ENCODE data around the gene ZNF318. TPM values are rescaled to one million over a fixed set of nuclear protein-coding genes. Genes with fewer than 3 reads are reported as not detected.

ZNF318 gene
- polyA plus RNA-seq, 3 donors, result 28.5 to 28.8 (median 28.5) TPM

DNA sequence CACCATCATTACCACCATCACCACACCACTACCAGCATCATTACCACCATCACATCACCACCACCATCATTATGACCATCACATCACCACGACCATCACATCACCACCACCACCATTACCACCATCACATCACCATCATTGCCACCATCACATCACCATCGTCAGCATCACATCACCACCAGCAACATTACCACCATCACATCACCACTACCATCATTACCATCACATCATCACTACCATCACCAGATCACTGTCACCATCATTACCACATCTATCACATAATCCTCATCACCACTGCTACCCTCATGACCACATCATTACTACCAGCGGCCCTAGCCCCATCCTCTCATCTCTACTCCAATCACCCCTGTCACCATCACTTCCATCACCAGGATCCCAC is 74.9 kb downstream of the ZNF318 start:
- DNase-seq (ENCODE audit: extremely low read depth in 1 of 11, low read depth in 9 of 11, low spot score in 4 of 11), result no peak

GRCh38 chr6:43293698-43294097 is 75.7 kb downstream of the ZNF318 start:
- no peak for DNase-seq (ENCODE audit: extremely low read depth in 1 of 11, low read depth in 9 of 11, low spot score in 4 of 11)

GRCh38 chr6:43292763-43293318 is 76.6 kb downstream of the ZNF318 start:
- no peak for DNase-seq (ENCODE audit: extremely low read depth in 1 of 11, low read depth in 9 of 11, low spot score in 4 of 11)

- DNase-seq (ENCODE audit: extremely low read depth in 1 of 11, low read depth in 9 of 11, low spot score in 4 of 11), result no peak
Observed at GRCh38 chr6:43292341-43292740, 77.1 kb downstream of the ZNF318 start.

DNA sequence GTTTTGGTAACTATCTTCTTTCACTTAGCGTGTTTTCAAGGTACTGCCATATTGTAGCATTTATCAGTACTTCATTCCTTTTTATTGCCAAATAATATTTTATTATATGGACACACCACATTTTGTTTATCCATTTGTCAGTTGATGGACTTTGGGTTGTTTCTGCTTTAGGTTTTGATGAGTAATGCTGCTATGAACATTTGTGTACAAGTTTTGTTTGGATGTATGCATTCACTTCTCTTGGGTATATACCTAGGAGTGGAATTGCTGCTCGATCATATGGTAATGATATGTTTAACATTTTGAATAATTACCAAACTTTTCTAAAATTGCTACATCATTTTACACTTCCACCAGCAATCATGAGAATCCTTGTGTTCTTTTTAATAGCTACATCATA is 77.7 kb downstream of the ZNF318 start:
- no peak for DNase-seq (ENCODE audit: extremely low read depth in 1 of 11, low read depth in 9 of 11, low spot score in 4 of 11)

- no peak for DNase-seq (ENCODE audit: extremely low read depth in 1 of 11, low read depth in 9 of 11, low spot score in 4 of 11)
Observed at GRCh38 chr6:43290905-43291355, 78.5 kb downstream of the ZNF318 start.

- DNase-seq (ENCODE audit: extremely low read depth in 1 of 11, low read depth in 9 of 11, low spot score in 4 of 11), result no peak
Observed at GRCh38 chr6:43290339-43290904, 79.0 kb downstream of the ZNF318 start.

DNA sequence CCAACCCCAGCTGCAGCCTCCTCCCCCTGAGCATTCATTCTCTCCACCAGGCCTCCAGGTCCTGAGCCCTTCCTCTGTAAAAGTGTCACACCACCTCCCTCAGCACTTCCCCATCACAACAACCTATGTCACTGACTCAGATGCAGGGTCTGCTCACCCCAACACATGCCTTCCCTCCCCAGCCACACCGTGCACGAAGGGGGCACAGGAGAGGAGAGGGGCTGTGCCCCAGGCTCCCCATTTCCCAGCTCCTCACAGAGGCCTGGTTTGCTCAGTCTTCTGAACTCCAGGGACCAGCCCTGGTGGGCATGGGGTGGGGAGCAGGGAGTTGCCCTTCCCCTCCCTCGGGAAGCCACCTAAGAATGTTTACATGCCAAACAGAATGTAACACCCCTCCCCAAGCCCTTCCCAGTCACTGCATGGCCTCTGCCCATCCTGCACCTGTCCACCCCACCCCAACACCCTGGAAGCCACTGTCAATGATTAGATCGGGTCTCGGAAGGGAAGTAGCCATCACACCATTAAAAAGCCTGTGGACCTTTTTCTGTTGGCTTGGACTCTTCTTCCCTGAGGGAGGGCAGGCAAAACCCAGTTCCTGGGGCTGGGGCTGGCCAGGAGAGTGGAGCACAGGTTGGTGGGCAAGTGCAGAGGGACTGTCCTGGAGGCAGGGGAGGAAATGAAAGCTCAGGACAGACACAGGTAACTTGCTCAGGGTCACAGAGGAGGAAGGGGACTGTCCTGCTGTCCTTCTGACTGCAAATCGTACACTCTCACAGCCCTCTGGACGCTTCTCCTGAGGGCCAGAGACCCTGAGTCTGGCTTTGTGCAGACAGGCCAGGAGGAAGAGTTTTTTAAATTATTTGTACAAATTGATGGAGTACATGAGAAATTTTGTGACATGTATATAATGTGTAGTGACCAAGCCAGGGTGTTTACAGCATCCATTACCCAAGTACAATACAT is 81.4 kb downstream of the ZNF318 start:
- DNase-seq (ENCODE audit: extremely low read depth in 1 of 11, low read depth in 9 of 11, low spot score in 4 of 11), result no peak

DNA sequence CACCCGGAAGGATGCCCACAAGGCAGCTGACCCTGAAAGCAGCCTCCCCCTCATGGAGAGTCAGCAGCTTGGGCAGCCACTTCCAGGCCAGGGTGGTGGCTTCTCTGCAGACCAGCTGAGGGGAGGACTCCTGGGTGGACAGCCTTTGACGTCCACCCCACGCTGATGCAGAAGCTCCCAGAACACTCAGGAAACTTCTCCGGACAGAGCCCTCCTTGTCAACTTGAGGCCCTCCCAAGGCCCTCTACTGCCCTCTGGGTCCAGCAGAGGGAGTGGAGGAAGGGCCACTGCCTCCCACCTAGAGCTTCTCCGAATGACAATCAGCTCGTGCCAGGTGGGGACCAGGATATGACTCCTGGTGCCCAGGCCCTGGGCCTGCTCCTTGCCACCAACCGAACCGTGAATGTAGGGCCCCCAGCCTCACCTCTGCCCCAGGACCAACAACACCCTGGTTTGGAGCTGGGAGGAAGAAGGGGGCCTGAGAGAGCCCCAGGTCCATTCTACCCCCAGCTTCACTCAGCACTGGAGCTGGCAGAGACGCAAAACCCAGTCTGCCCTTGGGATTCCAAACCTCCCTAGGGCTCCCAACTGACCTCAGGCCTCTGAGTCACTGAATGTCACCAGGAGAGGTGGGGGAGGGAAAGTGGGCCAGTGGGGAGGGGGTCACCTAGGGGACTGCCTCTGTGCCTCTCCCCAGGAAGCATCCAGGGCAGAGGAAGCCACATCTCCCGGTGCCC is 82.3 kb downstream of the ZNF318 start:
- DNase-seq (ENCODE audit: extremely low read depth in 1 of 11, low read depth in 9 of 11, low spot score in 4 of 11), result no peak

GRCh38 chr6:43286456-43286979 is 82.9 kb downstream of the ZNF318 start:
- DNase-seq (ENCODE audit: extremely low read depth in 1 of 11, low read depth in 9 of 11, low spot score in 4 of 11), result no peak

Other genes starting within 250 kb of the ZNF318 start
- gene SRF, start 198.4 kb downstream of the ZNF318 start, polyA plus RNA-seq (ENCODE audit: insufficient read length in 3 of 3), result 10 to 100 TPM; 27.6 to 32.8 (median 31.5) TPM
- gene CUL9, start 187.5 kb downstream of the ZNF318 start, polyA plus RNA-seq (ENCODE audit: insufficient read length in 3 of 3), result 10 to 100 TPM; 30.8 to 45.6 (median 37.8) TPM
- gene DNPH1, start 140.2 kb downstream of the ZNF318 start, polyA plus RNA-seq (ENCODE audit: insufficient read length in 3 of 3), result 10 to 100 TPM; 45.2 to 91.1 (median 85.0) TPM
- under 1 TPM; 0.26 to 0.51 (median 0.29) TPM for gene TTBK1, start 126.2 kb downstream of the ZNF318 start, polyA plus RNA-seq (ENCODE audit: insufficient read length in 3 of 3)
- gene SLC22A7, start 71.4 kb downstream of the ZNF318 start, polyA plus RNA-seq (ENCODE audit: insufficient read length in 3 of 3), result 1 to 10 TPM in 1 of 3 donors, under 1 TPM in 2; 0.79 to 1.4 (median 0.81) TPM
- gene CRIP3, start 60.8 kb downstream of the ZNF318 start, polyA plus RNA-seq (ENCODE audit: insufficient read length in 3 of 3), result 1 to 10 TPM; 3.3 to 9.0 (median 3.7) TPM
- 10 to 100 TPM; 16.9 to 27.6 (median 21.2) TPM for gene ABCC10, start 57.9 kb upstream of the ZNF318 start, polyA plus RNA-seq (ENCODE audit: insufficient read length in 3 of 3)
- gene DLK2, start 85.9 kb upstream of the ZNF318 start, polyA plus RNA-seq (ENCODE audit: insufficient read length in 3 of 3), result 1 to 10 TPM in 2 of 3 donors, under 1 TPM in 1; 0.73 to 1.3 (median 1.0) TPM
- gene TJAP1, start 107.9 kb upstream of the ZNF318 start, polyA plus RNA-seq (ENCODE audit: insufficient read length in 3 of 3), result 10 to 100 TPM; 36.0 to 46.3 (median 39.8) TPM
- gene LRRC73, start 140.7 kb upstream of the ZNF318 start, polyA plus RNA-seq (ENCODE audit: insufficient read length in 3 of 3), result 1 to 10 TPM in 2 of 3 donors, under 1 TPM in 1; 0.82 to 1.6 (median 1.2) TPM
- gene YIPF3, start 147.3 kb upstream of the ZNF318 start, polyA plus RNA-seq (ENCODE audit: insufficient read length in 3 of 3), result 100 to 1,000 TPM; 136 to 163 (median 146) TPM
- 10 to 100 TPM; 36.9 to 43.6 (median 40.6) TPM for gene POLR1C, start 147.4 kb upstream of the ZNF318 start, polyA plus RNA-seq (ENCODE audit: insufficient read length in 3 of 3)
- 10 to 100 TPM; 47.9 to 55.7 (median 50.7) TPM for gene XPO5, start 206.4 kb upstream of the ZNF318 start, polyA plus RNA-seq (ENCODE audit: insufficient read length in 3 of 3)
- 10 to 100 TPM; 20.8 to 25.5 (median 25.3) TPM for gene POLH, start 206.5 kb upstream of the ZNF318 start, polyA plus RNA-seq (ENCODE audit: insufficient read length in 3 of 3)

Measured in renal cortex interstitium (tissue), 11 donors.